Smooth muscle cell (in vitro differentiated cells): ENCODE data around the gene LARP1. TPM values are rescaled to one million over a fixed set of nuclear protein-coding genes. Genes with fewer than 3 reads are reported as not detected.

Source experiments
- DNase-seq: peaks from one replicate; lab custom pipeline; 2025; ENCODE audit not compliant: unreplicated experiment; lab: John Stamatoyannopoulos, UW
- H2AFZ ChIP-seq: fragments of 200-600 bp; sonication (generic); 2 replicates; pipeline ENCODE4 v1.6.0; 2016; ENCODE audit warnings: antibody characterized with exemption, low read depth, mild to moderate bottlenecking
- H3F3A ChIP-seq: fragments of 200-600 bp; sonication (generic); 2 replicates; pipeline ENCODE4 v1.6.0; 2017; ENCODE audit warnings: antibody characterized with exemption, low read depth
- H3K27ac ChIP-seq: fragments of 200-600 bp; sonication (generic); 2 replicates; pipeline ENCODE4 v1.5.1; 2016; ENCODE audit warnings: low read depth, mild to moderate bottlenecking
- H3K27me3 ChIP-seq: fragments of 200-600 bp; sonication (generic); 2 replicates; pipeline ENCODE4 v1.6.1; 2016; ENCODE audit warnings: low read depth, mild to moderate bottlenecking
- H3K36me3 ChIP-seq: fragments of 200-600 bp; sonication (generic); 2 replicates; pipeline ENCODE4 v1.5.1; 2016; ENCODE audit warnings: low read depth
- H3K4me1 ChIP-seq: fragments of 200-600 bp; sonication (generic); 2 replicates; pipeline ENCODE4 v1.5.1; 2016; ENCODE audit warnings: low read depth
- H3K4me2 ChIP-seq: fragments of 200-600 bp; sonication (generic); 2 replicates; pipeline ENCODE4 v1.6.0; 2016; ENCODE audit warnings: mild to moderate bottlenecking
- H3K4me3 ChIP-seq: fragments of 200-600 bp; sonication (generic); 2 replicates; pipeline ENCODE4 v1.5.1; 2016; ENCODE audit warnings: mild to moderate bottlenecking
- H3K79me2 ChIP-seq: fragments of 200-600 bp; sonication (generic); 2 replicates; pipeline ENCODE4 v1.6.0; 2016; ENCODE audit warnings: low read depth, mild to moderate bottlenecking
- H3K9ac ChIP-seq: fragments of 200-600 bp; sonication (generic); 2 replicates; pipeline ENCODE4 v1.6.0; 2016; ENCODE audit warnings: low read depth
- H3K9me3 ChIP-seq: fragments of 200-600 bp; sonication (generic); replicated peaks from 2 replicates; pipeline ENCODE4 v1.5.1; 2016; ENCODE audit warnings: low read depth
- H4K20me1 ChIP-seq: fragments of 200-600 bp; sonication (generic); 2 replicates; pipeline ENCODE4 v1.6.0; 2016; ENCODE audit warnings: low read depth
- CTCF ChIP-seq: fragments of 200-600 bp; sonication (generic); IDR thresholded peaks from 2 replicates; pipeline ENCODE4 v1.5.1; 2017; ENCODE audit warnings: borderline replicate concordance, mild to moderate bottlenecking, antibody characterized with exemption; ENCODE audit not compliant: insufficient read depth, poor library complexity, severe bottlenecking
- WGBS: methylation state at CpG from one replicate; pipeline ENCODE4 v1.1.7; 2016; ENCODE audit warnings: low lambda C conversion rate; 5-methylcytosine and 5-hydroxymethylcytosine counted together
- polyA plus RNA-seq: library from polyadenylated mRNA; unstranded; fragments of >200 nt; fragmentation: Nextera tagmentation; extraction: Ambion mirVana; gene quantifications from 2 replicates; pipeline ENCODE4 v1.2.1, GENCODE V29; 2016
- total RNA-seq: library from RNA; depleted of rRNA; stranded (reverse); fragments of >200 nt; gene quantifications from 2 replicates; pipeline ENCODE4 v1.2.3, GENCODE V29; 2014

The LARP1 gene
- total and polyA plus RNA-seq, 2 experiments from 2014 or later = 31.3 to 44.9 TPM

- no peak for DNase-seq
- no peak overlapping the region for H3K4me3 ChIP-seq
- H3K27ac ChIP-seq = no peak overlapping the region
- H3K4me1 ChIP-seq = peaks cover 15% of the 10 kb centered on the region
- H4K20me1 ChIP-seq = peaks cover 100% of the 10 kb centered on the region
- no peak overlapping the region for H3K9ac ChIP-seq
- TF ChIP-seq CTCF = no peak
- no peak overlapping the region for H3K4me2 ChIP-seq
- no peaks in the 10 kb centered on the region for H3K36me3 ChIP-seq
- no peak overlapping the region for H2AFZ ChIP-seq
- no peaks in the 10 kb centered on the region for H3K27me3 ChIP-seq
- H3K9me3 ChIP-seq = no peaks in the 10 kb centered on the region
- WGBS = 87% methylated on average over 1 of the region's 1 CpG
- H3K79me2 ChIP-seq = peaks cover 100% of the 10 kb centered on the region
- peaks cover 3% of the 10 kb centered on the region for H3F3A ChIP-seq
Observed at GRCh38 chr5:154762700-154763099, 7.5 kb downstream of the LARP1 start.

GRCh38 chr5:154764967-154765366 is 9.8 kb downstream of the LARP1 start:
- Histone ChIP-seq H3K36me3 (no peaks in the 10 kb centered on the region), H3K9ac (no peak overlapping the region), H3K4me1 (peaks cover 11% of the 10 kb centered on the region), H2AFZ (no peak overlapping the region), H3K4me3 (no peak overlapping the region), H3K79me2 (peaks cover 100% of the 10 kb centered on the region), H3K4me2 (no peak overlapping the region), H3K9me3 (no peaks in the 10 kb centered on the region), H3K27me3 (no peaks in the 10 kb centered on the region), H3F3A (peaks cover 8% of the 10 kb centered on the region), H4K20me1 (peaks cover 100% of the 10 kb centered on the region), H3K27ac (no peak overlapping the region)
- no peak for TF ChIP-seq CTCF
- DNase-seq = no peak
- WGBS = 74% methylated on average over 3 of the region's 3 CpGs

- no peak overlapping the region for H3K27ac ChIP-seq
- H4K20me1 ChIP-seq = peaks cover 100% of the 10 kb centered on the region
- no peak overlapping the region for H3K4me3 ChIP-seq
- 97% methylated on average over 10 of the region's 10 CpGs for WGBS
- H2AFZ ChIP-seq = no peak overlapping the region
- no peak overlapping the region for H3K4me2 ChIP-seq
- peaks cover 13% of the 10 kb centered on the region for H3F3A ChIP-seq
- no peak overlapping the region for H3K9ac ChIP-seq
- DNase-seq = no peak
- no peaks in the 10 kb centered on the region for H3K27me3 ChIP-seq
- H3K9me3 ChIP-seq = no peaks in the 10 kb centered on the region
- TF ChIP-seq CTCF = no peak
- peaks cover 14% of the 10 kb centered on the region for H3K4me1 ChIP-seq
- peaks cover 100% of the 10 kb centered on the region for H3K79me2 ChIP-seq
- H3K36me3 ChIP-seq = no peaks in the 10 kb centered on the region
Observed at GRCh38 chr5:154765396-154765925, 10.3 kb downstream of the LARP1 start.
